NCI-H146 (cell line): ENCODE measurements around the gene NR1H2.

ENCODE experiments used
- DNase-seq: peaks from one replicate; lab custom pipeline; 2025; lab: John Stamatoyannopoulos, UW

The NR1H2 gene

DNA sequence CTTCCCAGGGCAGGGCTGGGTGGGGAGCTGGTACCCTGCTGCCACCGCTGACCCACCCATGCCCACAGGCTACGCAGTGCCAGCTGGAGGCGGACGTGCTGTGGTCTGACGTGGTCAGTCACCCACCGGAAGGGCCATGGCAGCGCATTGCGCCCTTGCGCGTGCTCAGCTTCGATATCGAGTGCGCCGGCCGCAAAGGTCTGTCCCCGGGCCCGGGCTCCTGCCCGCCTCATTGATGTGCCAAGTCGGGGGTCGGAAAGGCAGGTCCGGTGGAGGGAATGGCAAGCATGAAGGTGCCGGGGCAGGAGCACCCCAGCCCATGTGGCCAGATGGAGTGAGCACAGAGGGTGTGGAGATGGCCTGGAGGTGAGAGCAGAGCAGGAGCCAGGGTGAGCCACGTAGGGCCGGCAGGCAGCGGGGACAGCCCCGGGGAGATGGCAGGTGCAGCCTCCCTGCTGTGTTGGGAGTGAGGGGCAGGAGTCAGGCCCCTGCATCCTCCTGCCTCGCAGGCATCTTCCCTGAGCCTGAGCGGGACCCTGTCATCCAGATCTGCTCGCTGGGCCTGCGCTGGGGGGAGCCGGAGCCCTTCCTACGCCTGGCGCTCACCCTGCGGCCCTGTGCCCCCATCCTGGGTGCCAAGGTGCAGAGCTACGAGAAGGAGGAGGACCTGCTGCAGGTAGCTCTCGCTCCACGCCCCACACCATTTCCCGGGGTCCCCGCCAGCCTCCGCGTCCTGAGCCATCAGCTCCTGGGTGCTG, 26.5 kb downstream of the NR1H2 start:
- no peak for DNase-seq

DNA sequence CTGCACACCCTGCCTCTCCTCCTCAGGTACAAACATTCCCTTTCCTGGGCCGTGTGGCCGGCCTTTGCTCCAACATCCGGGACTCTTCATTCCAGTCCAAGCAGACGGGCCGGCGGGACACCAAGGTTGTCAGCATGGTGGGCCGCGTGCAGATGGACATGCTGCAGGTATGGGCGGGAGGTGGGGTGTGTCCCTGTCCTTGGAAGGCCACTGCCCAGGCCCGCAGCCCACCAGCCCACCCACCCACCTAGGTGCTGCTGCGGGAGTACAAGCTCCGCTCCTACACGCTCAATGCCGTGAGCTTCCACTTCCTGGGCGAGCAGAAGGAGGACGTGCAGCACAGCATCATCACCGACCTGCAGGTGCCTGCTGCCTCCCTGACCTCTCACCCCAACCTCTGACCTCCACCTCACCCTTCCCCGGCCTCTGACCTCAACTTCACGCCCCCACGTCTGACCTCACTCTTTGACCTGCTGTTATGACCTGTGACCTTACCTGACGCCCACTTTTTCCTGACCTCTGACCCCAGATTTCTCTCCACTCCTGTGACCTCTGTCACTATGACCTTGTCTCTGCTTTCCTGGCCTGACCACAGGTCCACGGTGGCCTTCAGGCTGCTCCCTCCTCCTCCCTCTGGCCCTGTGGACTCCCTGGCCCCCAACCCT, 30.0 kb downstream of the NR1H2 start:
- DNase-seq: no peak

DNA sequence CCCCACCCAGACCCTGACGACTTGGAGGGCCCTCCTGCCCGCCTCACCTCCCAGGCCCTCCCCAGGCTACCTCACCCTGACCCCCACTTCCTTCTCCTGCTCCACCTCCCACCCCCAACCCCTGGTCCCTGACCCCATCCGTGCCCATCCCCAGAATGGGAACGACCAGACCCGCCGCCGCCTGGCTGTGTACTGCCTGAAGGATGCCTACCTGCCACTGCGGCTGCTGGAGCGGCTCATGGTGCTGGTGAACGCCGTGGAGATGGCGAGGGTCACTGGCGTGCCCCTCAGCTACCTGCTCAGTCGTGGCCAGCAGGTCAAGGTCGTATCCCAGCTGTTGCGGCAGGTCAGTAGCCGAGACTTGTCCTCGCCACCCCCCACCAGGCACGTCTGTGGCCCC, 30.6 kb downstream of the NR1H2 start:
- DNase-seq: no peak

DNA sequence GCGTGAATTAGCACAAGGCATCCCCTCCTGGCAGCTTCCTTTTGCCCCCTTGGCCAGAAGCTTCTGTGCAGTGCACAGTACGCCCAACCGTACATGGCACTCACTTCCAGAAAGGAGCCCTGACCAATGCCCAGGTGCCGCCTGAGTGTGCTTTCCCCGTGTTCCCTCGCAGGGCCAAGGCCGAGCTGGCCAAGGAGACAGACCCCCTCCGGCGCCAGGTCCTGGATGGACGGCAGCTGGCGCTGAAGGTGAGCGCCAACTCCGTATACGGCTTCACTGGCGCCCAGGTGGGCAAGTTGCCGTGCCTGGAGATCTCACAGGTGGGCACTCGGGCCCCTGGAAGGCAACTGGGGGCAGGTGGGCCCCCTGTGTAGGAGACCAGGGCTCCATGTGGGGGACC, 33.1 kb downstream of the NR1H2 start:
- no peak for DNase-seq

DNA sequence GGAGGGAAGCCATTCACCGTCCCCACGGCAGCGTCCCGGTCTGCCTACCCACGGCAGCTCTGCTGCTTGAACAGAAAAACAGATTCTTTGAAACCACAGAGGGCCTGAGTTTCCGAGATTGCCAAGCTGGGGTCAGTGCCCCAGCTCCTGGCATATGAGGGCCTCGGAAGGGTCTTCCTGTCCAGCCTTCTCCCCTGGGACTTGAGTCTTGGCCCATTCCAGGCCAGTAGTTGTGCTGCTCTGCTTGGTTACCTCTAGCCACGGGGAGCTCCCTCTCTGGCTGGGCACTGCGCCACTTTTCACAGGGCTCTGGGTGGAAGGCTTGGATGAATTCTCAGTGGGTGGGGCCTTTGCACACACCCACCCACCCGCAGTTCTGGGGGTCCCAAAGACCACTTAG, 33.9 kb downstream of the NR1H2 start:
- DNase-seq: no peak

DNA sequence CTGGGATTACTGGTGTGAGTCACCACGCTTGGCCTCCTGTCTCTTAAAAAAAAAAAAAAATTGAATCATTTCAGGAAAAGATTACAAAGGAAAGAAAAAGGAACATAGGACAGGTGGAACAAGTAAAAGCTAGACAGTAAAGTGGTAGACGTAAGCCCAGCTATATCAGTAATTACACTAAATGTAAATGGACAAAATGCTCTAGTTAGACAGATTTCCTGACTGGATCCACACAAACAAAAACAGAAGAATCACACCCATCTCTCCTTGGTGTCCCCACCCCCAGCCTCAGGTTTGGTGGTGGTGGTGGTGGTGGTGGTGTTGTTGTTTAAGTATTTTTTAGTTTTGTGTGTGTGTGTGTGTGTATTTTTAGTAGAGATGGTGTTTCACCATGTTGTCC, 36.2 kb downstream of the NR1H2 start:
- DNase-seq: no peak

DNA sequence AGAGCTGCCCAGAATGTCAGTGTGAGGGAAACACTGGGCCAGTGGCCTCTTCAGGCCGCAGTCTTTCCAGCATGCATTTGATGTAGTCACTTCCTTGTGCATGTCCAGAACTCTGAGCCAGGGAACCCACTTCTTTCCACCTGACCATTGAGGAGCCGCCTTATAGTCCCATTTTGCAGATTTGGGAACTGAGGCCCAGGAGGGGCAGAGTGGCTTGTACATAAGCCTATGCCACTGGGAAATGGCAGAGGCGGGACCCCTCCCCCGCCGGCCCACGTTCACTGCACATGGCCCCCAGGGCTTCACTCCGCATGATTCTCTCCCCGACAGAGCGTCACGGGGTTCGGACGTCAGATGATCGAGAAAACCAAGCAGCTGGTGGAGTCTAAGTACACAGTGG, 36.8 kb downstream of the NR1H2 start:
- no peak for DNase-seq

DNA sequence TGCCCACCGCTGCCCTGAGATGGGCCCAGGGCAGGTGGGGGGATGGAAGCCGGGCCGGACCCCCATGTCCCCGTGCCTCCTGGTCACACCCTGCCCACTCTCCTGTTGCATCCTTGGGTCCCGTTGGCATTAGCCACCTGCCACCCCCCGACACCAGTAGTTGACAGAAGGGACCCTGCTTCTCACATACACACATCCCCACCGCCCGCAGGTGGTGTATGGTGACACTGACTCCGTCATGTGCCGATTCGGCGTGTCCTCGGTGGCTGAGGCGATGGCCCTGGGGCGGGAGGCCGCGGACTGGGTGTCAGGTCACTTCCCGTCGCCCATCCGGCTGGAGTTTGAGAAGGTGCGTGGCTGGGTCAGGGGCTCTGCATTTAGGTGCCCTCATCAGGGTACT, 37.3 kb downstream of the NR1H2 start:
- DNase-seq: no peak

DNA sequence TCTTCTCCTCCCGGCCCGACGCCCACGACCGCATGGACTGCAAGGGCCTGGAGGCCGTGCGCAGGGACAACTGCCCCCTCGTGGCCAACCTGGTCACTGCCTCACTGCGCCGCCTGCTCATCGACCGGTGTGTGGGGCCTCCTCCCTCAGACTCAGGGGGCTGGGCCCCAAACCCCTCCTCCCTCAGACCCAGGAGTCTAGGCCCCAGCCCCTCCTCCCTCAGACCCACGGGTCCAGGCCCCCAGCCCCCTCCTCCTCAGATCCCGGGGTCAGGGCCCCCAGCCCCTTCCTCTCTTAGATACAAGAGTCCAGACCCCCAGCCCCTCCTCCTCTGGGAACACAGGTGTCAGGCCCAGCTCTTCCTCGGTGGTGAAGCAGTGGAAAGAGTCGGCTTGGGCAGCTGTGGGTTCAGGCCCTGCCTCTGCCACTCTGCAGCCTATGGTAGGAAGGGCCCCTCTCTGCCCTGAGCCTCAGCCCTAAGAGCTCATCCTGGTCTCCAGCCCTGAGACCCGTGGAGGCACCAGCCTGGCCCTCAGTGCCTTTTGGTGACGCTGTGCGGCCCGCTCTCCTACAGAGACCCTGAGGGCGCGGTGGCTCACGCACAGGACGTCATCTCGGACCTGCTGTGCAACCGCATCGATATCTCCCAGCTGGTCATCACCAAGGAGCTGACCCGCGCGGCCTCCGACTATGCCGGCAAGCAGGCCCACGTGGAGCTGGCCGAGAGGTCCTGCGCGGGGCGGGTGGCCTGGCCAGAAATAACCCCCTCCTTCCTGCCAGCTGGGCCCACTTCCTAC, 38.8 kb downstream of the NR1H2 start:
- DNase-seq: peak; percentile 50

DNA sequence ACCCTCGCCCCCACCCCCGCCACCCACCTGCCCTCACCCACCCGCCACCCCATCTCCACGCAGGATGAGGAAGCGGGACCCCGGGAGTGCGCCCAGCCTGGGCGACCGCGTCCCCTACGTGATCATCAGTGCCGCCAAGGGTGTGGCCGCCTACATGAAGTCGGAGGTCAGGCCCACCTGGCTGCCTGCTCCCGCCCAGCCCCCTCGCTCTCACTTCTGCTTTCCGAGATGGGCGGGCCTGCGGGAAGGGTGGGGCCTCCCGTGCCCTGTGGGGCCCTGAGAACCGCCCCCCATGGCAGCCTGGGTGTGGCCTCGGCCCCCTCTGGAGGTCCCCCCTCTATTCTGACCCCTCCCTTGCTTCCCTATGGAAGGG, 39.4 kb downstream of the NR1H2 start:
- no peak for DNase-seq

DNA sequence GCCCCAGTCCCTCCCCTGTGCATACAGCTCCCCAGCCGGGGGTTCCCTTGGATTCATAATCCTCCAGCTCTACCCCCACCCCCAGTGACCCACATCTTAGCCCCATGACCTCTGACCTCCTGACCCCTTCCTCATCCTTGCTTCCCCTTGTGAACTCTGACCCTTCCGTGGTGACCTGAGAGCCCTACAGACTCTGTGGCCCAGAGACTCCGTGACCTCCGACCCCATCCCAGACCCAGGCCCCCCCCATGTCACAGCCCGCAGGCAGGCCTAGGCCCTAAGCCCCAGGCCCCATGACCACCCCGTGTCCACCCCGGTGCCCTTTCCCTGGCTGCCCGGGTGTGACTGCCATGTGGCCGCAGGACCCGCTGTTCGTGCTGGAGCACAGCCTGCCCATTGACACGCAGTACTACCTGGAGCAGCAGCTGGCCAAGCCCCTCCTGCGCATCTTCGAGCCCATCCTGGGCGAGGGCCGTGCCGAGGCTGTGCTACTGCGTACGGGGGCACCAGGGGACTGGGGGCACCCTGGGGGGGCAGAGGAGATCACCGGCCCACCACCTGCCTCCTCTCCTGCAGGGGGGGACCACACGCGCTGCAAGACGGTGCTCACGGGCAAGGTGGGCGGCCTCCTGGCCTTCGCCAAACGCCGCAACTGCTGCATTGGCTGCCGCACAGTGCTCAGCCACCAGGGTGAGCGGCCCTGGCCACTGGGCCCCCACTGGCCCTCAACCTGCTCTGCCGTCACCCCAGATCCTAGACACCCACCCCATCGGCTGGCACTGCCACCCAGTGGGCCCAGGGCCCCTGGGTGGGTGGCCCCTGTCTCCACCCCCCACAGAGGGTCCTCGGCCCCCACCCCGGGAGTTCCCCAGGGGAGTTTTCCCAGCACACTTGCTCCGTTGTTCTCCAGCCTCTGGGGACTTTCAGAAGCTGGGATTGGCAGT, 40.0 kb downstream of the NR1H2 start:
- DNase-seq: no peak

DNA sequence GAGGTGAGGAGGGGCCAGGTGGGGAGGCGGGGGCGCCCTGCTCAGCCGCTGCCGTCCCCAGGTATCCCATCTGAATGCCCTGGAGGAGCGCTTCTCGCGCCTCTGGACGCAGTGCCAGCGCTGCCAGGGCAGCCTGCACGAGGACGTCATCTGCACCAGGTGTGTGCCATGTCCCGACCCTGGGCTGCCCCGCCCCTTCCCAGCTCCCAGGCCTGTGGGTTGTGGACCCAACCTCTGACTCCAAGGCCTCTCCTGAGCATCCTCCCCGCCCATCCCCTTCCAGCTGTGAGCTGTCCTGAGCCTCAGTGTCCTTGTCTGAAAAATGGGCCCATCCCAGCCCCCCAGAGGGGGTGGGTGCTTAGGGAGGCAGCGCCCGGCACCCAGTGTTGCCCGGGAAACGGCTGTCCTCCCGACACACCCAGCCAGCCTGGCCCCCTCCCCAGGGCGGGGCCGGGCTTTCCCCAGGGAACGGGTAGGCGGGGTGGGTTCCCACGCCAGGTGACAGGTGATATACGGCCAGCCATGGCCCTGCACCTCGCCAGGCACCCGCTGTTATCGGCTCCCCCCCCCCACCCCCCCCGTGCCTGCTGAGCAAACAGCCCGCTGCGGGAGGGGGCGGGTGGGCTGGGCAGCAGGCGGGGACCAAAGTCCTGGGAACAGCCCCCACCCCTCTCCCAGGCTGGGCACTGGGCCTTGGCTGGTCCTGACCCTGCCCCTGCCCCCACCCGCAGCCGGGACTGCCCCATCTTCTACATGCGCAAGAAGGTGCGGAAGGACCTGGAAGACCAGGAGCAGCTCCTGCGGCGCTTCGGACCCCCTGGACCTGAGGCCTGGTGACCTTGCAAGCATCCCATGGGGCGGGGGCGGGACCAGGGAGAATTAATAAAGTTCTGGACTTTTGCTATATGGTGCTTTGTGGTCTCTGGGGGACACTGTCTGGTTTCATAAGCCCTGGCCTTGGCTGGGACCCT, 41.1 kb downstream of the NR1H2 start:
- DNase-seq: peak; percentile 43

DNA sequence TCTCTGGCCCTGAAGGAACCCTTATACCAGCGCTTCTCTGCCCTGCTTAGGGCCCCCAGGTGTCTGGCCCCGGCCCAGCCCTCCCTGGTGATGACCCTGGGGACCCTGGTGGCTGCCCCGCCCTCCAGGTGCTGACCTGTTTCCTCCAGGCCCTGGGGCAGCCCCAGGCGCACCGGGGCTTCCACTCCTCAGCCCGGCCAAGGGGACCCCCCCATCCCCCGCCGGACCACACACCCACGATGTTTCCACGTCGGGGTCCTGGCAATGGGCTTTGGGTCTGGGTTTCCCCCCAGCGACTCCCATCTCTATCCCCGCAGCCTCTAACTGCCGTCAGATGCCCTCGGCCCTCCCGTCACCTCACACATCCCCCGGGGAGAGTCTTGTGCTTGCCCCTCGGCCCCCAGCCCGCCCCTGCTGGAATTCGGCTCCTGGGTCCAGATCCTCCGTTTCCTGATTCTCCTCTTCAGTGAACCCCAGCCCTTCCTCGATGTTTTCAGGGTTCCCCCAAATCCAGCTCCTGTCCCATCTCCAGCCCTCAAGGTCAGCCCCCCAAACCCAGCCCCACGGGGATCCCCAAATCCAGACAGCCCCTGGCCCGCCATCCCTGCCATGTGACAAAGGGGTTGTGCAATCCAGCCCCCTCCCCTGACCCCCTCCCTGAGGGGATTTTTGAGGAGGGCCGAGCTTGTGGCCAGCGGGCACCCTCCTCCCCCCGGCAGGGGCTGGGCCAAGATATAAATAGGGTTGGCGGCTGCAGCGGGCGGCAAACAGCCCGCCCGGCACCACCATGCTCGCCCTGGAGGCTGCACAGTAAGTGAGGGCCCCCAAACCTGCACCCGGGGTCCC, 42.1 kb downstream of the NR1H2 start, which contains the start of gene SPIB:
SPIB (plus strand) TSS at position 763 of the 846 bp plus-strand sequence; CDS start at position 788, 25 bp downstream.
- no peak for DNase-seq

DNA sequence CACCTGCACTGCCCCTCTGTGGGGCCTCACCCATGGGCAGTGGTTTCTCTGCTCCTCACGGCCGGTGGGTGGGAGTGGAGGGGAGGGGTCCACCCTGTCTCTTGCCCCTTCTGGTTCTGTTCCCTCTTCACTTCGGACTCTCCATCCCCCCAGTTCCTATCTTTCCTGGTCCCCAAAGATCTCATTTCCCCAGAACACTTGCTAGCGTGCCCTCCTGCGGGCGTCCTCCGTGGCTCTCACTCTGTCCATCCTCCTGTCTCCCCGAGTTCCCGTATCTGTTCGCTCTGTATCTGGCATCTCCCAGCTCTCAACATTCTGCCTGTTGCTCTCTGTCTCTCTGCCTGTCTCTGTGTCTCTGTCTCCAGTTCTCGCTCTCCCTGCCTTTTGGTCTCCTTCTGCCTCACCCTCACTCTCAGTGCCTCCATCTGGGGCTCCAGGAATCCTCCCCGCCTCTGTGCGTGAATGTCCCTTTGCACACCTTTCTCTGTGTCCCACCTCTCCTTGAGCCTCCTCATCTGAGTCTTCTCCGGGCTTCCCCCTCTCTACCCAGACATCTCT, 42.8 kb downstream of the NR1H2 start:
- DNase-seq: no peak

DNA sequence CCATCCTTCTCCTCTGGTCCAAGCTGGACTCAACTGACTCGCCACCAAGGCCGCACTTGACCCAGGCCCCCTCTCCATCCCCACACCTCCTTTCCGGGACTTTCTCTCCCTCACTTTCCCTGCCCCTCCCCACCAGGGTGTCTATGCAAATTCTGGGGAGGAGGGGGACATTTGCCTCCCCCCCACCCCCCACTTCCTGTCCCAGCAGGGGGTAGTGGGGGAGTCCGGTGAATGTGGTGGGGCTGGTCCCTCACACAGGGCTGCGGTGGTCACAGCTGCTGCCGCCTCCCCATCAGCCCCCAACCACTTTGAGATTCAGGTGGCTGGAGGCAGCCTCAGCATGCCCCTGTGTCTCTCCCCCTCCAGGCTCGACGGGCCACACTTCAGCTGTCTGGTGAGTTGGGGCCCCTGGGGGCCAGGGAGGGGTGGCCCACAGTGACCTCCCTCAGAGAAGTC, 43.4 kb downstream of the NR1H2 start:
- DNase-seq: no peak

DNA sequence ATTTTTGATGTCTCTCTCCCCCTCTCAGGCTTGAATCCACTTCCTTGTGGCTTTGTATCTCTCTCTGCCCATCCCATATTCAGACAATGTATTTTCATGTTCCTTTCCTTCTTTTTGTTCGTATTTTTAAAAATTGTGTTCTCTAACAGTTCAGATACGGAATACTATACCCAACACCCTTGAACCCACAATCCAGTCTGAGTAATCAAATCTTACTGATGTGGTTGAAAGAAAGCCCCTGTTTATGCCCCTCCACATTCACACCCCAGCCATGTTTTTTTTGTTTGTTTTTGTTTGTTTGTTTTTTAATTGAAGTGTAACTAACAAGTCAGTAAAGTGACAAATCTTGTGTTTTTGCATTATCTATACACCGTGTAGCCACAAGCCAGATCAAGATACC, 43.9 kb downstream of the NR1H2 start:
- DNase-seq: no peak

DNA sequence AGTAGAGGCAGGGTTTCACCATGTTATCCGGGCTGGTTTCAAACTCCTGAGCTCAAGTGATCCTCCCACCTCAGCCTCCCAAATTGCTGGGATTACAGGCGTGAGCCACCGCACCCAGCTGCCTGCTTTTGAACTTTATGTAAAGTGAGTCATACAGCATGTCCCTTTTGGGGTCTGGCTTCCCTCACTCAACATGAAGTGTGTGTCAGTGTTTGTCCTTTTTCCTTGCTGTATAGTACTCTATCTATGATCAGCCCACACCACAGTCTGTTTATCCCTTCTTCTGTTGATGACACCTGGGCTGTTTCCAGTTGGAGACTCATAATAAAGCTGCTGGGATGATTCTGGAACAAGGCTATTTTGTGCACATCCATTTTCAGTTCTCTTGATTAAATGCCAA, 44.6 kb downstream of the NR1H2 start:
- no peak for DNase-seq

DNA sequence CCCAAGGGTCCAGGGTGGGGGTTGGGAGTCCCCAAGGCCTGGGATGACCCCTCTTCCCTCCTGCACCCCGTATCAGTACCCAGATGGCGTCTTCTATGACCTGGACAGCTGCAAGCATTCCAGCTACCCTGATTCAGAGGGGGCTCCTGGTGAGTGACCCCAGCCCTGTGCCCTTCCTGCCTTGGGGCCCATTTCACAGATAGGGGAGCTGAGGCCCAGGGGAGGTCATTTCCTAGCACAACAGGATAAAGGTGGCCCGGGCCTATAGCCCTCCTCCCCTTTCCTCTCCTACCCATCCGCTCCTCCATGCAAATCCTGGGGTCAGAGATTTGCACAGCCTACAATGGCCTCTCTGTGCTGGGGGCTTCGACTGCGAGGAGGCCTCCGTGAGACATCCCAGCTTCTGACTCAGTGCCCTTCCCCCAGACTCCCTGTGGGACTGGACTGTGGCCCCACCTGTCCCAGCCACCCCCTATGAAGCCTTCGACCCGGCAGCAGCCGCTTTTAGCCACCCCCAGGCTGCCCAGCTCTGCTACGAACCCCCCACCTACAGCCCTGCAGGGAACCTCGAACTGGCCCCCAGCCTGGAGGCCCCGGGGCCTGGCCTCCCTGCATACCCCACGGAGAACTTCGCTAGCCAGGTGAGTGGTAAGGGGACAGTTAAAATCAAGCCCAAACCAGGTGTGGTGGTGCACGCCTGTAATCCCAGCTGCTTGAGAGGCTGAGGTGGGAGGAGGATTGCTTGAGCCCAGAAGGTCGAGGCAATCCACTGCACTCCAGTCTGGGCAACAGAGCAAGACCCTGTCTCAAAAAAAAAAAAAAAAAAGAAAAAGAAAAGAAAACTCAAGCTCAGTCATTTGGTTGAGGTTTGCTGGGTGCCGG, 46.4 kb downstream of the NR1H2 start:
- DNase-seq: no peak
